ENCODE results near the gene LEMD2.

- TF ChIP-seq, protein P1, sequence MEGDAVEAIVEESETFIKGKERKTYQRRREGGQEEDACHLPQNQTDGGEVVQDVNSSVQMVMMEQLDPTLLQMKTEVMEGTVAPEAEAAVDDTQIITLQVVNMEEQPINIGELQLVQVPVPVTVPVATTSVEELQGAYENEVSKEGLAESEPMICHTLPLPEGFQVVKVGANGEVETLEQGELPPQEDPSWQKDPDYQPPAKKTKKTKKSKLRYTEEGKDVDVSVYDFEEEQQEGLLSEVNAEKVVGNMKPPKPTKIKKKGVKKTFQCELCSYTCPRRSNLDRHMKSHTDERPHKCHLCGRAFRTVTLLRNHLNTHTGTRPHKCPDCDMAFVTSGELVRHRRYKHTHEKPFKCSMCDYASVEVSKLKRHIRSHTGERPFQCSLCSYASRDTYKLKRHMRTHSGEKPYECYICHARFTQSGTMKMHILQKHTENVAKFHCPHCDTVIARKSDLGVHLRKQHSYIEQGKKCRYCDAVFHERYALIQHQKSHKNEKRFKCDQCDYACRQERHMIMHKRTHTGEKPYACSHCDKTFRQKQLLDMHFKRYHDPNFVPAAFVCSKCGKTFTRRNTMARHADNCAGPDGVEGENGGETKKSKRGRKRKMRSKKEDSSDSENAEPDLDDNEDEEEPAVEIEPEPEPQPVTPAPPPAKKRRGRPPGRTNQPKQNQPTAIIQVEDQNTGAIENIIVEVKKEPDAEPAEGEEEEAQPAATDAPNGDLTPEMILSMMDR (conservative IDR thresholded peaks at IDR 0.05; ENCODE audit: low read length): no peak
- no peak for TF ChIP-seq EZH2phosphoT487 (IDR thresholded peaks at IDR 0.05; ENCODE audit: borderline replicate concordance)
Measured at GRCh38 chr6:33816911-33817310, 28.0 kb upstream of the LEMD2 start.
